HepG2 (cell line): Measurements from ENCODE around the gene SNRPB2. TPM values are rescaled to one million over a fixed set of nuclear protein-coding genes. Genes with fewer than 3 reads are reported as not detected.

Experiments used
- ARID5B ChIP-seq: IDR thresholded peaks from 2 replicates; pipeline ENCODE4 v1.4.0; 2020; ENCODE audit warnings: mild to moderate bottlenecking, missing genetic modification reagents
- E2F2 ChIP-seq: sonication (generic); formaldehyde crosslinking; IDR thresholded peaks from 2 replicates; pipeline ENCODE4 v1.4.0; 2020; ENCODE audit warnings: missing genetic modification reagents, borderline replicate concordance
- NFATC3 ChIP-seq: sonication (generic); formaldehyde crosslinking; IDR thresholded peaks from 2 replicates; pipeline ENCODE4 v1.5.1; 2020; ENCODE audit warnings: mild to moderate bottlenecking, missing genetic modification reagents
- NFE2L2 ChIP-seq: fragments of 150-350 bp; IDR thresholded peaks from 2 replicates; pipeline ENCODE4 v1.6.1; 2014; ENCODE audit warnings: low read length
- STAT5B ChIP-seq: sonication (generic); formaldehyde crosslinking; IDR thresholded peaks from 2 replicates; pipeline ENCODE4 v1.4.0; 2020; ENCODE audit warnings: missing genetic modification reagents
- TP53 ChIP-seq: sonication (generic); formaldehyde crosslinking; conservative IDR thresholded peaks from 2 replicates; pipeline ENCODE4 v1.4.0; 2020; ENCODE audit warnings: missing genetic modification reagents
- ZNF10 ChIP-seq: sonication (generic); formaldehyde crosslinking; IDR thresholded peaks from 2 replicates; pipeline ENCODE4 v1.4.0; 2020; ENCODE audit warnings: mild to moderate bottlenecking, low read depth, missing genetic modification reagents, borderline replicate concordance
- ZNF530 ChIP-seq: sonication (generic); formaldehyde crosslinking; IDR thresholded peaks from 2 replicates; pipeline ENCODE4 v1.5.0; 2020; ENCODE audit warnings: low read depth, mild to moderate bottlenecking, missing genetic modification reagents
- polyA plus RNA-seq, 8 experiments: library from polyadenylated mRNA; depleted of rRNA in 3 of 8; stranded (reverse) in 7 of 8; unstranded in 1 of 8; fragments of >200 nt; fragmentation: Illumina TruSeq in 4 of 8; extraction: Trizol in 4 of 8; gene quantifications; 2 replicates each; pipeline versions ENCODE4 v1.2.1 to v1.2.3, GENCODE V29; 2011 to 2016; ENCODE audit warnings: low read depth in 4 of 8, missing spikeins in 1 of 8, mixed read lengths in 1 of 8; ENCODE audit not compliant: insufficient read depth in 1 of 8
- total RNA-seq, 5 experiments: library from RNA; depleted of rRNA; stranded (reverse); fragments of >200 nt; fragmentation: Illumina TruSeq; extraction: Trizol; gene quantifications; 2 replicates each; pipeline ENCODE4 v1.2.3, GENCODE V29; 2016; ENCODE audit warnings: low read depth in 1 of 5
- TF ChIP-seq, protein P1 (sequence below): sonication (generic); formaldehyde crosslinking; IDR thresholded peaks from 2 replicates; pipeline ENCODE4 v1.4.0; 2020; ENCODE audit warnings: missing genetic modification reagents
- TF ChIP-seq, protein P2 (sequence below): IDR thresholded peaks from 2 replicates; pipeline ENCODE4 v1.6.1; 2016; ENCODE audit warnings: low read depth, missing genetic modification reagents, missing compliant biosample characterization

The SNRPB2 gene
- total and polyA plus RNA-seq, 2 of the 13 experiments (the other 11 are each of a cell fraction or from before 2014, with no cell fraction given), result 107 to 204 TPM

DNA sequence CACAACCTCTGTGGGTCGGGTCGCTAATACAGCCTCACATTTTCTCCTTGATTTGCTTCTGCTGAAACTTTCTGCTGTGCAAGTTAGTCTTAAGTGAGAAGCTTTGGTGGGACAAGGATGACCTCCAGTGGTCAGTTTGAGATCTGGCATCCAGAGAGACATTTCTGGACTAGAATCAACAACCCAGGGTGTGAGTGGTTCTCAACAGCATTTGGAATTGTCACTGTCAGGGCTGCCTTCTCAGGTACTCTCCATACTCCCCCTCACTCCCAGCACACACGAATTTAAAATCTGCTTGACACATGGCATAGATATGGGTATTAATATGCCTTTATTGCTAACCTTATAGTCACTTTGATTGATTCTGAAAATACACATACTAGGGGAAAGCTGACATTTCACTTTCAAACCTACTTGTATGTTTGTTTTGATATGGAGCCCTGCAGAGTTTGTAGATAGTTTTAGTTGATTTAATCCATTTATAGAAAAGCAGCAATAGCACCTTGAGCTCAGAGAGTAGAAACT is 31.5 kb downstream of the SNRPB2 start (continued):
- TF ChIP-seq ZNF530 (CRISPR knock-in tag) (no peak), E2F2 (CRISPR knock-in tag) (no peak), STAT5B (no peak), NFE2L2 (0 out of 2 replicates have a peak, but pooled peaks have one; percentile 23), NFATC3 (no peak), ZNF10 (no peak), ARID5B (CRISPR knock-in tag) (peak; percentile 55; the same call in 1 of the 2 replicates), TP53 (no peak)
- TF ChIP-seq, protein P1, sequence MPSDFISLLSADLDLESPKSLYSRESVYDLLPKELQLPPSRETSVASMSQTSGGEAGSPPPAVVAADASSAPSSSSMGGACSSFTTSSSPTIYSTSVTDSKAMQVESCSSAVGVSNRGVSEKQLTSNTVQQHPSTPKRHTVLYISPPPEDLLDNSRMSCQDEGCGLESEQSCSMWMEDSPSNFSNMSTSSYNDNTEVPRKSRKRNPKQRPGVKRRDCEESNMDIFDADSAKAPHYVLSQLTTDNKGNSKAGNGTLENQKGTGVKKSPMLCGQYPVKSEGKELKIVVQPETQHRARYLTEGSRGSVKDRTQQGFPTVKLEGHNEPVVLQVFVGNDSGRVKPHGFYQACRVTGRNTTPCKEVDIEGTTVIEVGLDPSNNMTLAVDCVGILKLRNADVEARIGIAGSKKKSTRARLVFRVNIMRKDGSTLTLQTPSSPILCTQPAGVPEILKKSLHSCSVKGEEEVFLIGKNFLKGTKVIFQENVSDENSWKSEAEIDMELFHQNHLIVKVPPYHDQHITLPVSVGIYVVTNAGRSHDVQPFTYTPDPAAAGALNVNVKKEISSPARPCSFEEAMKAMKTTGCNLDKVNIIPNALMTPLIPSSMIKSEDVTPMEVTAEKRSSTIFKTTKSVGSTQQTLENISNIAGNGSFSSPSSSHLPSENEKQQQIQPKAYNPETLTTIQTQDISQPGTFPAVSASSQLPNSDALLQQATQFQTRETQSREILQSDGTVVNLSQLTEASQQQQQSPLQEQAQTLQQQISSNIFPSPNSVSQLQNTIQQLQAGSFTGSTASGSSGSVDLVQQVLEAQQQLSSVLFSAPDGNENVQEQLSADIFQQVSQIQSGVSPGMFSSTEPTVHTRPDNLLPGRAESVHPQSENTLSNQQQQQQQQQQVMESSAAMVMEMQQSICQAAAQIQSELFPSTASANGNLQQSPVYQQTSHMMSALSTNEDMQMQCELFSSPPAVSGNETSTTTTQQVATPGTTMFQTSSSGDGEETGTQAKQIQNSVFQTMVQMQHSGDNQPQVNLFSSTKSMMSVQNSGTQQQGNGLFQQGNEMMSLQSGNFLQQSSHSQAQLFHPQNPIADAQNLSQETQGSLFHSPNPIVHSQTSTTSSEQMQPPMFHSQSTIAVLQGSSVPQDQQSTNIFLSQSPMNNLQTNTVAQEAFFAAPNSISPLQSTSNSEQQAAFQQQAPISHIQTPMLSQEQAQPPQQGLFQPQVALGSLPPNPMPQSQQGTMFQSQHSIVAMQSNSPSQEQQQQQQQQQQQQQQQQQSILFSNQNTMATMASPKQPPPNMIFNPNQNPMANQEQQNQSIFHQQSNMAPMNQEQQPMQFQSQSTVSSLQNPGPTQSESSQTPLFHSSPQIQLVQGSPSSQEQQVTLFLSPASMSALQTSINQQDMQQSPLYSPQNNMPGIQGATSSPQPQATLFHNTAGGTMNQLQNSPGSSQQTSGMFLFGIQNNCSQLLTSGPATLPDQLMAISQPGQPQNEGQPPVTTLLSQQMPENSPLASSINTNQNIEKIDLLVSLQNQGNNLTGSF (CRISPR knock-in tag), result no peak
- TF ChIP-seq, protein P2, sequence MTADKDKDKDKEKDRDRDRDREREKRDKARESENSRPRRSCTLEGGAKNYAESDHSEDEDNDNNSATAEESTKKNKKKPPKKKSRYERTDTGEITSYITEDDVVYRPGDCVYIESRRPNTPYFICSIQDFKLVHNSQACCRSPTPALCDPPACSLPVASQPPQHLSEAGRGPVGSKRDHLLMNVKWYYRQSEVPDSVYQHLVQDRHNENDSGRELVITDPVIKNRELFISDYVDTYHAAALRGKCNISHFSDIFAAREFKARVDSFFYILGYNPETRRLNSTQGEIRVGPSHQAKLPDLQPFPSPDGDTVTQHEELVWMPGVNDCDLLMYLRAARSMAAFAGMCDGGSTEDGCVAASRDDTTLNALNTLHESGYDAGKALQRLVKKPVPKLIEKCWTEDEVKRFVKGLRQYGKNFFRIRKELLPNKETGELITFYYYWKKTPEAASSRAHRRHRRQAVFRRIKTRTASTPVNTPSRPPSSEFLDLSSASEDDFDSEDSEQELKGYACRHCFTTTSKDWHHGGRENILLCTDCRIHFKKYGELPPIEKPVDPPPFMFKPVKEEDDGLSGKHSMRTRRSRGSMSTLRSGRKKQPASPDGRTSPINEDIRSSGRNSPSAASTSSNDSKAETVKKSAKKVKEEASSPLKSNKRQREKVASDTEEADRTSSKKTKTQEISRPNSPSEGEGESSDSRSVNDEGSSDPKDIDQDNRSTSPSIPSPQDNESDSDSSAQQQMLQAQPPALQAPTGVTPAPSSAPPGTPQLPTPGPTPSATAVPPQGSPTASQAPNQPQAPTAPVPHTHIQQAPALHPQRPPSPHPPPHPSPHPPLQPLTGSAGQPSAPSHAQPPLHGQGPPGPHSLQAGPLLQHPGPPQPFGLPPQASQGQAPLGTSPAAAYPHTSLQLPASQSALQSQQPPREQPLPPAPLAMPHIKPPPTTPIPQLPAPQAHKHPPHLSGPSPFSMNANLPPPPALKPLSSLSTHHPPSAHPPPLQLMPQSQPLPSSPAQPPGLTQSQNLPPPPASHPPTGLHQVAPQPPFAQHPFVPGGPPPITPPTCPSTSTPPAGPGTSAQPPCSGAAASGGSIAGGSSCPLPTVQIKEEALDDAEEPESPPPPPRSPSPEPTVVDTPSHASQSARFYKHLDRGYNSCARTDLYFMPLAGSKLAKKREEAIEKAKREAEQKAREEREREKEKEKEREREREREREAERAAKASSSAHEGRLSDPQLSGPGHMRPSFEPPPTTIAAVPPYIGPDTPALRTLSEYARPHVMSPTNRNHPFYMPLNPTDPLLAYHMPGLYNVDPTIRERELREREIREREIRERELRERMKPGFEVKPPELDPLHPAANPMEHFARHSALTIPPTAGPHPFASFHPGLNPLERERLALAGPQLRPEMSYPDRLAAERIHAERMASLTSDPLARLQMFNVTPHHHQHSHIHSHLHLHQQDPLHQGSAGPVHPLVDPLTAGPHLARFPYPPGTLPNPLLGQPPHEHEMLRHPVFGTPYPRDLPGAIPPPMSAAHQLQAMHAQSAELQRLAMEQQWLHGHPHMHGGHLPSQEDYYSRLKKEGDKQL (CRISPR knock-in tag), result no peak
